H54 (cell line): ENCODE data around the gene LRMDA.

ENCODE experiments used
- DNase-seq: peaks from one replicate; pipeline ENCODE4 v3.0.0; 2011; ENCODE audit warnings: low spot score, mixed read lengths; ENCODE audit not compliant: insufficient read length
- FAIRE-seq: peaks from 3 replicates; lab custom pipeline; 2011; peaks lifted over from hg19 to GRCh38; lab: Jason Lieb, UNC
- POLR2A ChIP-seq: IDR thresholded peaks from 2 replicates; pipeline ENCODE4 v1.6.1; 2011; ENCODE audit warnings: low read depth, mild to moderate bottlenecking, low read length

LRMDA gene

DNA sequence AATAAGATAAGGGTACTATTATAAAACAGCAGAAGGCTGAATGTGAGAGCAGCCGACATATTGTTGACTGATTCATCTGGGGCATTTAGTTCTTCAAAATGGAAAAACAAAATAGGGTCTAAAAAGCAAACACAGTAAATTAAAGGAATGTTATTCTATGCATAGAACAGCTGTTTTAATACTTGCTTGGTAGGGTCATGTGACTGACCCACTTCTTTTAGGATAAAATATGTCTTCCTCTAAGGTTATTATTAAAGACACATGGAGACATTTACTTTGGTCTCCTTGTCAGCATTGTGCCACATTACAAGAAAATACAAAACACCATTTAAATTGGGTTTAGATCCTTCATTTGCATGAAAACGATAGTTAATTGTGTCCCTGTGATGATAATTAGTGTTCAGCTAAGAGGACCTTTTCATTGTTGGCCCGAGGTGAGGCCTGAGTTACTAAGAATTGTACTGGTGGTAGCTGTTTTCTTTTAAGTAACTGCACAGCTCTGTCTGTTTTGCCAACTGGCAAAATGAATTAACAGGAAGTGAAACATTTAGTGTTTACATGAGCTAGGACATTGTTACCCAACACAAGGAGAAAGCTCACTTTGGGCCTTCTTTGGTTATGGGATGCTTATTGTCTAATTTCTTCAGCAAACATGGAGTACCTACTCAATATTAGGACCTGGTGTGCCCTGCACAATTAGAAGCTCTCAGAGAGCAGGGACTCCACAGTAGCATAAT is 764.4 kb downstream of the LRMDA start:
- DNase-seq (no peak), FAIRE-seq (no peak)

DNA sequence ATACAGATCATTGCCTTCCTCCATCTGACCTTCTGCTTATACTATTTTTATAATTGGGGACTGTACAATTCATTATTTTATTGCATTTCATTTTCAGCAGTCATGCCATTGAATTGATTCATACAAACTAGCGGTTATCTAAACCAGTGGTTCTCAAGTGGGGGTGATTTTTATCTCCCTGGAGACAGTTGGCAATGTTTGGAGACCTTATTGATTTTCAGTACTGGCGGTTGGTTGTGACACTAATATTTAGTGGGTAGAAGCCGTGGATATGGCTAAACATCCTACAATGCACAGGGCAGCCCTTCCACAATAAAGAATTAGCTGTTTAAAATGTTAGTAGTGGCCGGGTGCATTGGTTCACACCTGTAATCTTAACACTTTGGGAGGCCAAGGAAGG is 765.9 kb downstream of the LRMDA start:
- DNase-seq = no peak
- TF ChIP-seq POLR2A = no peak
- FAIRE-seq = no peak

More for the DNA sequence above, 764.4 kb downstream of the LRMDA start:
- no peak for TF ChIP-seq POLR2A

DNA sequence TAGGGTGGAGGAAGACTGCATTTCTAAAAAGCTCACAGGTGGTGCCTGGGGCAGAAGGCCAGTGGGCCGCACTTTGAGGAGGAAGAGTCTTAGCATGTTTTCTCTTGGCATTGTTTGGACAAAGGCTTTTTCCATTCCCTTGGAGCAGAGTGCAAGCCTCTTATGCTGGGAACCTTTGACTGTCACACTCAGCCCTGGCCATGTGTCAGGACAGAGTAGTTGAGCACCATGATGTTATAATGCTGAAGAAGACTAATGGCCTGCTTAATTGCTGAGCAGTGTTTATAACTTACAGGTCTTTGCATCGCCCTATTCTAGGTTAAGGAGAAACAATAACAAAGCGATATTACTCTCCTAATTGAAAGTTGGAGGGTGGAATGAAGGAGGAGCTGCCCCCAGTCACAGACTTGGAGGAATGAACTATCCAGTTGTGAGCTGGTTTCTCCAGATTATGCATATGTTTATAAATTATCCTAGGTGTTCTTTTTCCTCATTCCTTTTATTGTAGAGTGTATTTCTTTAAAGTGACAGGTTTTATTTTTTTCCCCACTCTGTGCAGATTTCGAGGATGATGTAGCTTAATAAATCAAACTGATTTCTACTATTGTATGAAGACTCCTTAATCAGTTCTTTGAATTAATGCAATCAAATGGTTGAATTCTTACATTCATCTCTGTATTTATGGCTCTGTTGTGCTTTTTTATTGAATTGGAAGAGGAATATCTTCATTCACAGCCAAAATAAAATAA is 767.0 kb downstream of the LRMDA start:
- TF ChIP-seq POLR2A = no peak
- DNase-seq (no peak), FAIRE-seq (no peak)

DNA sequence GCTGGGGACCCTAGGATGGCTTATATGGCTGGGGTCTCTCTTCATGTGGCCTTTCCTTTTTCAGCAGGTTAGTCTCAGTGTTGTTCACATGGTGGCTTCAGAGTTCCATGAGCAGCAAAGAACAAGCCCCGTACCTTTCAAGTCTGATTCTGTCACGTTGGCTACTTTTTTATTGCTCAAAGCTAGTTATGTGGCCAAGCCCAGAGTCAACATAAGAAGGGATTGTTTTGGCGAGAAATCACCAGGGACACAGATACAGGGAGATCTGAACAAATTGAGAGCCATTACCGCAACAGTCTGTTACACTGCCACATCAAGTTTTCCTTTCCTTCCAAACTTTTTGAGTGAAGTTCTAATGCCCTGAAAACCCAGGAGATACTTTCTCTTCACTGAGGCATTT is 770.5 kb downstream of the LRMDA start:
- no peak for FAIRE-seq
- TF ChIP-seq POLR2A = no peak
- no peak for DNase-seq

DNA sequence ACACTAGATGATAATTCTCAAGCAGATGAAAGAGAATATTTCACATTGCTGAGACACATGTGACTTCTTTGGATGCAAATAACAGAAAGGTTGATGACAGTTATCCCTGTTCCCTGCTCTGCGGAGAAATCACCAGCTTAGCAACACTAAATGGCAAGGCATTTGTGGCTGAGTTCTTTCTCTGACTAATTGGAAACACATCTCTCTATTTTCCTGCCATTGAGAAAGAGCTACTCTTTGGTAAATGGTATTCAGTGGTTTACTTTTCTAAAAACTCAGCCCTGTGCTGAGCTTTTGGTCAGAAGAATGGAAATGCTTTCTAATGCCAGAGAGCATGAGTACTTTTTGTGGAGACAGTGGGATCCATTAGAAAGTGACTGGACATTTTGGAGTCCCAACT is 771.4 kb downstream of the LRMDA start:
- no peak for DNase-seq
- no peak for FAIRE-seq
- TF ChIP-seq POLR2A = no peak

DNA sequence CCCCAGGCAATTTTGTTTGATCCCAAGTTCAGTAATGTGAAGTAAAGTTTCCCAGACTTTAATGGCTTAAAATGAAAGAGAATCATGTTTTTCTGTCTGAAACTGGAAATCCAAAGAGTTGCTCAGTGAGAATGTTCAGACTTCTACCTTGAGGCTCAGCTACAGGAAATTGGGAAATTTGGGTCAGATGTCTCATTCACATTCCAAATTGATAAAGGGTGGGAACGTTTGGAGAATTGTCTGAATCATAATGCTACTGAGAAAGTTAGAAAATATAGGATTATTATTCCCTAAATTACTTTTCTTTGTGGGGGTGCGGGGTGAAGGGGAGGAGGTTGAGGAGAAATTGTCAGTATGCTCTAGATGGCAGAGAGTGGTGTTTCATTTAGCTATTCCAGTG is 773.9 kb downstream of the LRMDA start:
- no peak for DNase-seq
- no peak for FAIRE-seq
- no peak for TF ChIP-seq POLR2A

DNA sequence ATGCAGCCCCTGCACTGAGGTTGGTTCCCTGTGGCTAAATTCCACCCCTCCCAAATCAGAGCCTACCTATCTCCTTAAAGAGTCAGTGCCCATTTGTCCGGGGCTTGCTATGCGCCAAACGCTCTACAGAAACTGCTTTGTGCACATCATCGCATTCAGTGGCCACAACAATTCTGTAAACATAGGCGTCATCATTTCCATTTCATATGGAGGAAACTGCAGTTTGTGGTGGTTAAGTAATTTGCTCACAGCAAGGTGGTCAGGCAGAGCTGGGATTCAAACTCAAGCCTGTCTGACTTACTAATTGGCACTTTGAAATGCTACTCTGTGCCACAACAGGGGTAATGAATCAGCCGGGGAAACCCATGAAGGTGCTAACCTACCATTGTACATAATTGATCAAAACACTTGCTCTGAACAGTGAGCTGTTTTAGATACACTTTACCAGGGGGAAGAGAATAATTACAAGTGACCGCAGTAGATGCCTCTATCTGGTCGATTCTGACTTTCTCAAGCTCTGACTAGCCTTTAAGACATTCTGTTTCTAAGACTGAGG is 775.5 kb downstream of the LRMDA start:
- DNase-seq (no peak), FAIRE-seq (no peak)
- TF ChIP-seq POLR2A = no peak

DNA sequence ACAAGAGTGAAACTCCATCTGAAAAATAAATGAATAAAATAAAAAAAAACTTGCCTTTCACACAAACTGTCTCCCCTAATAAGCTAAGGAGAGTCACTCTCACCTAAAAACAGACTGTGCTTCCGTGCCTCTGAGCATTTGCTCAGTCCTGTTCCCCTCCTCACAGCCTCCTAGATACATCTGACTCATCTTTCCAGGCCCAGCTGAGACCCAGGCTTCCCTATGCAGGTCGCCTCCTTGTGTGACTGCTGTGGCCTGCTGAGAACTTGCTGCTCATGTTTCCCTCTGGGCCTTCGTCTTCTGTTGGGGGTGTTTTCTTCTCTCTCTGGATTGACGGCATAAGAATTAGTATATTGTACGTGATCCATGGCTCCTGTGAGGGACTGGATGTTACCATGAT is 777.7 kb downstream of the LRMDA start:
- no peak for FAIRE-seq
- peak; percentile 5 for DNase-seq
- TF ChIP-seq POLR2A = no peak

DNA sequence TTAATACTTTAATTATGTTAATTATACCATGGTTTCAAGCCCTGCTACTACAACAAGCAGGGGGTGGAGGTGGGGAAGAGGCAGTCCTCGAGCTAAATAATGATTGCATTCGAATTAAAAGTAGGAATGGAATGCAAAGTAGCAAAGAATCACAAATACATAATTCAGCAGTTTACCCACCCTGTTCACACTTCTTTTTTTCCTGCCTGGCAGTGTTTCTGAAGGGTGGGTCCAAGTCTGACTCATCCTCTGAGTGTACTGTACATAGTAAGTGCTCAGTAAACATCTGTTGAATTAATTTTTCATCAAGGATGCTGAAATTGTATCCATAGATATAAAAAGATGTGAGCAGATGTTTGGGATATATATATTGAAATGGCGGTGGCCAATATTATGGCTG is 778.8 kb downstream of the LRMDA start:
- no peak for TF ChIP-seq POLR2A
- no peak for FAIRE-seq

DNA sequence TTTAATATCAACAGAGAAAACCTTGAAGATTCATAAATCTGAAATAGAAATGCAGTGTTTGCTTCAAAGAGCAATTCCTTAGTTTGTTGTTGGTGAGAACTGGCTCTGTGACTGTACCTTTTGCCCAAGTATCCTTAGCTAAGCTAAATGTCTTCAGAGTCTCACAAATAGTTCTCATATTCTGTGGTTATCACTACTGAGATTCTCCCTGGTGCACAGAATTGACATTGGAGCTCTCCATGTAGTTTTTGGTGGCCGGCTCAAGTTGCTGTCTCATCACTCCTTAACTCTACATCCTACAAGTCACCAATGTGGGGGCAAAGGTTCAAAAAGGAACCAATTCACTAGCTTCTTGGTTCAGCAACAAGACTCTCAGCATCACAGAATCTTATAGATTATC is 780.3 kb downstream of the LRMDA start:
- no peak for TF ChIP-seq POLR2A
- no peak for FAIRE-seq
- no peak for DNase-seq

More for the DNA sequence above, 778.8 kb downstream of the LRMDA start:
- DNase-seq = no peak

DNA sequence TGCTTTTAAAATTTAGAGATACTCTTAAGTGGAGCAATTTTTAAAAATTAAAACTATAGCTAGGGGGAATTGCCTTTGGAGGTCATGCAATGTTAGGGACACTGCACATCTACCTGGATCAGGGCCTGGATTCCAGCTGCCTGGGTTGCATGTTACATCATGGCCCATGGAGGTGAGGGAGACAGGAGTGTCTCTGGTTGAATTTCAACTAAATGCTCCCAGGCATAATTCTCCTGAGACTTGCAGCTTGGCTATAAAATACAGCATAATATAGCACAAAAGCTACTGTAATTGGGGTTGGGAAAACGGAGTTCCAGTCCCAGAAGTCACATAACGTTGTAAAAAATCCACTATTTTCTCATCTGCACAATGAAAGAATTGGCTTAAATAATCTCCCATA is 782.5 kb downstream of the LRMDA start:
- no peak for FAIRE-seq

DNA sequence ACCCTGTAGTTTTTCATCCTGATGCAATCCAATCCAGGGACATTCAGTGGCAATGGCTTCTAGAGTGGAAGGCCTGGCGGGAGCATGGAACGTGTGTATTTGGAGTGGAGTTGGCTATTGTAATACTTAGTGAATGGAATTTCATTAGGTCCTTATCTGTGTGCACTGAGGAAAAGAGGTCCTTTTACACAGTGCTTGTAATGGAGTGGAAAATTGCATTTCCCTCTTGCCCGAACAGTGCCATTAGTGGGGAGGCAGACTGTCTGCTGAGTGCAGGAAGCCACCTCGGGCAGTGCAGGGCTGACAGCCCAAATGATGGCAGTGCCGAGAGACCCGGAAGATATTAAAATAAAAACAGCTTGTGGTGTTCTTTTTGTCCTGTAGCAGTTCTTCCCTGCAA is 786.6 kb downstream of the LRMDA start:
- FAIRE-seq (no peak), DNase-seq (no peak)
- no peak for TF ChIP-seq POLR2A

More for the DNA sequence above, 782.5 kb downstream of the LRMDA start:
- TF ChIP-seq POLR2A = no peak
- DNase-seq = no peak

DNA sequence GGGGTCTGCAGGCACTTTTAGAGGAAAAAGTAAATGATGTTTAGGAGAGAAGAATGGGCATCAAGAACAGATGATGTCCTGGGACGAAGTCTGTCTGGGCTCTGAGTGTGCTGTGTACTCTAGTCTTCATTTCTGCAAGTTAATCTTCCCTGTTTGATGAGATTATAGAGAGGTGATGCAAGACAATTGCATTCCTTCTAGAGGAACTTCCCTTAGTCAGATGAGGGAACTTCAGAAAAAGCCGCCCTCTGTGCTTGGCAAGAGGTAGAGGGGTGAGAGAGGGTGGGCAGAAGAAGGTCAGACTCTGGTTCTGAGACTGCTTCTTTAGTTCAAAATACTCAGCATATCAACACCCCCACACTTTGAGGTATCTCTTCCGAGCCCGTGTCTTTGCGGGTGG is 797.9 kb downstream of the LRMDA start:
- DNase-seq = no peak
- no peak for FAIRE-seq
- no peak for TF ChIP-seq POLR2A

DNA sequence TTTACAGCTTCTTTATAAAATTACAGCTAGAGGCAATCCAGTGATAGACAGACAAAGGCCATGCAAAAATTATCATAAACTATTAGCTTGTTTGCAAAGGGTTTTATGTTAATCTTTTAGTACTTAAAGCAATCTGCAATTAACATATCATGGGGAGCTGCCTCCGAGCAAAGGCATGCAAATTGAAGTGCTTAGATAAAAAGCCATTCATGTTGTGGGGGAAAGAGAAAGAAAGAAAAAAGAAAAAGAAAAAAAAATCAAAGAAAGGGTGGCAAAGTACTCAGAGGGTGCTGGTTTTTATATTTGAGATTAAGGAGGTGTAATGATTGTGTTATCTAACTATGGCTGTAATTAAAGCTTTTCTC is 799.5 kb downstream of the LRMDA start:
- DNase-seq = no peak
- no peak for FAIRE-seq

DNA sequence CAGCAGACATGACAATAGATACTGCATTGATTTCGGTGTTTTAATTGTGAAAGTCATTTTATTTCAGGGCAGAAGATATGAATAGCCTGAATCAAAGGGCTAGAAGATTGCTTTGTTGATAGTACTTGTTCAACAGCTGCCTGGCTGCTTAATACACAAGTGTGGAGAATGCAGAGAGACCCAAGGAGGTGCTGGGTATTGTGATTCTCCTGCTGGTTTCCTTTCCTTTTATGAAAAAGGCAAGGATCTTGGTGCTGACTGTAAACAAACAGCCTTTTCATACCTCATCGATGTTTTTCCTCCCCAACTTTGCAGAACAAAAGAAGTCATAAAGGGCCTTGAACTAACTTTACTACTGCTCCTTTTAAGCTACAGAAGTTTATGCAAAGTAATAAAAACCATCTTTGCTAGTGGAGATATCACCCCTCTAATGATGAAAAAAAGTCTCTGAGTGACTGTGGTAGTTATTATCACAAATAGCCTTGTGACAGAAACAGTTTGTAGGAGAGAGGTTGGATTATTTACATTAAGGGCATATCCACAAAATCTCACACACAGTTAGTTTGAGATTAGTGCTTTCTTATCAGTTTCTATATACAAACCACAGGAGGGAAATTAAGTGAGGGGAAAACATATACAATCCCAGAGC is 800.0 kb downstream of the LRMDA start:
- no peak for DNase-seq
- FAIRE-seq = no peak
- no peak for TF ChIP-seq POLR2A

More for the DNA sequence above, 799.5 kb downstream of the LRMDA start:
- no peak for TF ChIP-seq POLR2A
